D341Med (cell line): ENCODE results near the gene RLBP1.
"Not testable (repeated sequence)": the region's sequence is repeated elsewhere in the genome, so short reads cannot be mapped to it uniquely, and the experiment has no call there.

Source experiments
- DNase-seq: peaks from one replicate; pipeline ENCODE4 v3.0.0; 2012; ENCODE audit warnings: low spot score

Gene RLBP1

DNA sequence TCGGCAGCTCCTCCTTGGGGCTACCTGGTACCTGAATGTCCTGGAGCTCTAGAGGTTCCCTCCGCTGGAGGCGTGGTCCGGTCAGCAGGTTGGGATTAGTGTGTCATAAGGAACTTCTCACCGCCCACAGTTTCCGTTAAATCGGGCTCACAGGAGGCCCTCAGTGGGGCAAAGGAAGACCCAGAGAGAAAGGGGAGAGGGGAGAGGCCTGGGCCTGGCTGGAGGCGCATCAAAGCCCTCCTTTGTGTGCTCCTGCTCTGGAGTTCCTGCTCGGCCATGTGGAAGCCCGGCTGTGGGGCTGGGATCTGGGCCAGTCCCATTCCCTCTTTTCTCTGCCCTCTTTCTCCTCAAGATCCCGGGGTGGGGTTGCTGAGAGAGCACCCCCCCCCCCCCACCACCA, at the start of gene RLBP1:
Gene RLBP1 (minus strand): TSS at position 37 of the 400 bp plus-strand sequence. CDS start 2,604 bp downstream, outside the sequence.
- DNase-seq = peak; percentile 17

DNA sequence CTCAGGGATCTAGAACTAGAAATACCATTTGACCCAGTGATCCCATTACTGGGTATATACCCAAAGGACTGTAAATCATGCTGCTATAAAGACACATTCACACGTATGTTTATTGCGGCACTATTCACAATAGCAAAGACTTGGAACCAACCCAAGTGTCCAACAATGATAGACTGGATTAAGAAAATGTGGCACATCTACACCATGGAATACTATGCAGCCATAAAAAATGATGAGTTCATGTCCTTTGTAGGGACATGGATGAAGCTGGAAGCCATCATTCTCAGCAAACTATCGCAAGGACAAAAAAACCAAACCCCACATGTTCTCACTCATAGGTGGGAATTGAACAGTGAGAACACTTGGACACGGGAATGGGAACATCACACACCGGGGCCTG, 28.8 kb upstream of the RLBP1 start:
- not testable (repeated sequence) for DNase-seq

DNA sequence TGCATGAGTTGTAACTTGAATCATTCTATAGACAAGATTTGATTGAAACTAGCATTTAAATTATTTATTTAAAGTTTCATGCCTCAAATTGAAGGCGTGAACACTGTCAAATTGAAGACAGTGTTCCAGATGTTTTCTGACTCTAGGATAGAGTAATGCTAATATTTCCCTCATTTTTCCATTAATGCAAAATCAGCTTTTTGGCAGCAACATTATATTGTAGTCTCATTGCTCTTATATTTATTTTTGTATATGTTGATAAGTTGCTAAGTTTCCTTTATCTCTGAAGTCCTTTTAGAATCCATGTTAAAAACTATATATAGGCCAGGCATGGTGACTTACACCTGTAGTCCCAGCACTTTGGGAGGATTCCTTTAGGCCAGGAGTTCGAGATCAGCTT, 27.2 kb upstream of the RLBP1 start:
- no peak for DNase-seq

DNA sequence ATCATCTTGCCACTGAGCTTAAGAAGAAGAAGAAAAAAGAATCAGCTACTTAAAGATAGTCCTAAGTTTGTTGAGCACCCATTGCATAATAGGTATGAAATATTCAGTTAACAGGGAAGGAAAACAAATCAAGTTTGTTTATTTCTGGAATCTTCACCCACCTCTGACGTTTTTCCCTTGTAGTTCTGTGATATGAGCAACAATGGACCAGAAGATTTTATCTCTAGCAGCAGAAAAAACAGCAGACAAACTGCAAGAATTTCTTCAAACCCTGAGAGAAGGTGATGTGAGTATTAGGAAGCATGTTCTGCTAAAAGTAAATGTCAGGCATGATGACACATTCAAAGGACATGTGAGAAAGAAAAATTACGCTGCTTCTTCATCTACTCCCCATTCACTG, 26.1 kb upstream of the RLBP1 start:
- DNase-seq = no peak

DNA sequence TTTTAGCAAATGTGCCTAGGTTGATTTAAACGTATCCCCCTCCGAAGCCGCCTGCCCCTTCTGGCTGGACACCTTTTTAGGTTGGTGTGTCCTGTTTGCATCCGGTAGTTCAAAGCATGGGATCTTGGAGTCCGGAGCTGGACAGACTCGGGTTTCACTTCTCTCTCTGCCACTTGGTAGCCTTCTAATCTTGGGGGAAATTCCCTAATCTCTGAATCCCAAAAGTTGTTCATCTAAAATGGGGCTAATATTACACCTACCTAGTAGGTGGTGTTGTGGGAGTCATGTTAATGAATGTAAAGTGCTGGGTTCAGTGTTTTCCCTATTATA, 23.2 kb upstream of the RLBP1 start:
- DNase-seq = no peak

DNA sequence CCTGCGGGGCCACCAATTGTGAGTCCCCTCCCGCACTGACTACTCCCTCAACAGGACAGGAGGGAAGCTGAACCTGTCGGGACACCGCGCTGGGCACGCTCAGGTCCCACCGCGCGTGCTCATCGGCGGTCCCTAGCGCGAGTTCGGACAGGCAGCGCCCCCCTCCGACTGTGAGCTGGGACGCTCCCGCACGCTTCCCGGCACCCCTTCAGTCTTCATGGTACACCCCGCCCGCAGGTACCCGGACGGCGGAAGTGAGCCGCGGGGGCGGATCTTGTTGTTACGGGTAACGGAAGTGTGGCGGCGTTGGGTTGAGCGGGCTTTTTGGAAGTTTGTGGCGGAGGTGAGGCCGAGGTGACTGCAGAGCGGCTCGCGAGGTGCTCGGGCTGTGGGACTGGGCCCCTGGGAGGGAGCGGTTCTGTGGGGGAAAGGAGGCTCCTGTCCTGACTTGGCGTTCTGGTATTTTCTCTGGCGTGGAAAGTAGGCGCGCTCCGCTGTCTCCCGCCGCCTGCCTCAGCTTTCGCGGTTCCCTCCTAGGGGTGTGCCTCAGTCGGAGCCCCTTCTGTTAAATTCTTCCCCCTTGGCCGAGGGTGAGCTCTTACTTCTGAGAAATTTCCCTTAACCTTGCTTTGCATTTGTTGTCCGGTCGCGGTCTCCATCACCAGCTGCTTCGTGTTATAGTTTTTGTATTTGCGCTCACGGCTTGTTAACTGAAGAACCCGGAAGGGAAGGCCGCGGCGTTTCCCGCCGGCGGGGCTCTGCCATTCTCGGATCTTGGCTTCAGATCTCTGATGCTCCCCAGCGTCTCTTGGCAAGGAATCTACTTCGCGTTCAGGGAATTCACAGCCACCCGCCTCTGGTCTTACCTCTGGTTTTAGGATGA, 22.6 kb upstream of the RLBP1 start, which contains the start of gene FANCI:
Gene FANCI (plus strand): TSS at position 289 of the 883 bp plus-strand sequence. CDS start 3,669 bp downstream, outside the sequence.
- DNase-seq = peak; percentile 98

DNA sequence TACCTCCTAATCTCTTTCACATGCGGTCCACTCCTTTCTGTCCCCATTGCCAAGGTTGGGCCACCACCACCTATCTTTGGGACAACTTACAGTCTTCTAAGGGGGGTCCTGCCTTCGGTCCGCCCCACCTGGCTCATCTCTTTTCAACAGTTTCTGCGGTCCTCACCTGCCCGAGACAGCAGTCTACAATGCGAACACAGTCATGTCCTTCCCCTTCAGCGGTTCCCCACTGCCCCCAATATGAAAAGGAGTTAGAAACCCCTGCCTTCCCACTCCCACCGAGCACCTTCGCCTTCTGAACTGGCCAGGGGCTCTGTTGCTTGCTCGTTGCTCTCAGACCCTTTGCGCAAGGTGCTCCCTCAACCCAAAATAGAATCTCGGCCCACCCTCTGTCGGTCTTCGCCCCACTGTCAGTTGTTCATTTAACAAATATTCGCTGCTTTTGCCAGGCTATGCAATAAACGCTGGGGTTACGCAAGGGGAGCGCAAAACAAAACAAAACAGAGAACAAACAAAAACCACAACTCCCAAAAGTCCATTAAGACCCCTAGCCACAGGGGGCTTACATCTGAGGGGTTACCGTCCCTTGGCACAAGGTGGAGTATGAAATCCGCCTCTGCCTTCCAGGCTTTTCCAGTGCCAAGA, 21.8 kb upstream of the RLBP1 start:
- DNase-seq = no peak

DNA sequence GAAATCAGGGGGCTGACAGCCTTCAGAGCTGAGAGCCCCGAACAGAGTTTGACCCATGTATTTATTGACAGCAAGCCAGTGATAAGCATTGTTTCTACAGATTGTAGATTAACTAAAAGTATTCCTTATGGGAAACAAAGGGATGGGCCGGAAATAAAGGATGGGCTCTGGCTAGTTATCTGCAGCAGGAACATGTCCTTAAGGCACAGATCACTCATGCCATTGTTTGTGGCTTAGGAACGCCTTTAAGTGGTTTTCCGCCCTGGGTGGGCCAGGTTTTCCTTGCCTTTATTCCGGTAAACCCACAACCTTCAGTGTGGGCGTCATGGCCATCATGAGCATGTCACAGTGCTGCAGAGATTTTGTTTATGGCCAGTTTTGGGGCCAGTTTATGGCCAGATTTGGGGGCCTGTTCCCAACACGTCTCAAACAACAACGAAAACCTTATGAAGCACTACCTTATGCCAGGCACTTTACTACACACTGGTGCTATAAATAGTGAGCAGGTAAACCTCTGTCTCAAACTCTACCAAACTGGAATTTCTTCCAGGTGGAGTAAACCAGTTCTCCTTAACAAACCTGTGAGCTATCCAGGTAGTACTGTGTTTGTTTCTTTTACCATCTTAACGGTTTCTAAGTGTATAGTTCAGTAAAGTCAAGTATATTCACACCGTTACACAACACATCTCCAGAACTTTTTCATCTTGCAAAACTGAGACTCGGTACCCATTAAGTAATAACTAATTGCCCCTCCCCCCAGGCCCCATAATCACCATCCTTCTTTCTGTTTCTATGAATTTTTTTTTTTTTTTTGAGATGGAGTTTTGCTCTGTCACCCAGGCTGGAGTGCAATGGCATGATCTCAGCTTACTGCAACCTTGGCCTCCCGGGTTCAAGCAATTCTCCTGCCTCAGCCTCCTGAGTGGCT, 18.8 kb upstream of the RLBP1 start:
- DNase-seq = not testable (repeated sequence)

DNA sequence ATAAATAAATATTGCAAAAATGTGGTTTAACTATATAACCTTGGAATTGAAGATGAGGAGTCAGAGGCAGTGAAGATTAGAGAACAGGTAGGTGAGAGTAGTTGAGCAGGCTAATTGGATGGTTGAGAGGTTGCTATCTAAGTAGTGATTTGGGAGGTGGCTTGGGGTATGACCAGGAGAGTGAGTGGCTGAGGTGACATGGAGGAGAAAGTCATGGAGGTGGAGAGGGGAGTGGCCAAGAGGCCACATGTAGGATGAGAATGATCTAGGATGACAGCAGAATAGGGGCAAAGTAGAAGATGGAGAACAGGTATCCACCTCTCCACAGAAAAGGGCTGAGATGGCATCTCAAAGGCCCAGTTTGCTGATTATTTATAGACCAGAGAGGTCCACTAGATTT, 10.5 kb upstream of the RLBP1 start:
- no peak for DNase-seq

DNA sequence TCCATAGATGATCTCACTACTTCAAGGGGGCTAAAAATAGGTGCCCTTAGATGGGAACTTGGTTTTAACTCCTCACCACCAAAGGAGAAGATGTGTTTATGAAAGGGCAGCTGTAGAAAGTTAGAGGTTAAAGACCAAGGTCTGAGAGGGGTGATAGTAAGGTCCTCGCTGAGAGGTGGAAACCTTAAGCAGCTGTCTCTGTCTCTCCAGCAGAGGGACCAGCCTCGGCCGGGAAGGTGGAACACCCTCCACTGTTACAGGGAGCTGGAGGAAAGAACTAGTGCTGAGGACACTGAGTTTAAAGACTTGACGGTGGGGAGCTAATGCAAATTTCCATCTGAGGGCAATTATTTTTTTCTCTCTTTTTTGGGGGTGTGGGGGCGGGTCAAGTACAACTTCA, 8.9 kb upstream of the RLBP1 start:
- peak; percentile 11 for DNase-seq

DNA sequence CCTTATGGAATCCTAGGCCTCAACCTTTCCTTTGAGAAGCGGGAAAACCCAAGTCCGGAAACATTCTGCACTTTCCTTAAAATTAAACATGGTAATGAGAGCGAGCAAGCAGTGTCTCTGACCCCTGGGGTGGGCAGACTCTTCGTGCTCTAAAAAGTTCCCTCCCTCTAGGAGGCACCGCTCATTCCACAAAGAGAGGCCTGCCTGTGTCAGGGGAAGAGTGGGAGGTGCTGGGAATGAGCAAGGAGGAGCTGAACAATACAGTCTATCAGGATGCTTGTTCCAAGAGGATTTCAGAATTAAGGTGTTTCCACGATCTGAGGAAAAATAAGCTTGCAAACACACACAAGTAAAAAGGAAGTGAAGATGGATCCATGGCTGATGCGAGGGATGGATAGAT, 6.0 kb upstream of the RLBP1 start:
- DNase-seq = no peak

DNA sequence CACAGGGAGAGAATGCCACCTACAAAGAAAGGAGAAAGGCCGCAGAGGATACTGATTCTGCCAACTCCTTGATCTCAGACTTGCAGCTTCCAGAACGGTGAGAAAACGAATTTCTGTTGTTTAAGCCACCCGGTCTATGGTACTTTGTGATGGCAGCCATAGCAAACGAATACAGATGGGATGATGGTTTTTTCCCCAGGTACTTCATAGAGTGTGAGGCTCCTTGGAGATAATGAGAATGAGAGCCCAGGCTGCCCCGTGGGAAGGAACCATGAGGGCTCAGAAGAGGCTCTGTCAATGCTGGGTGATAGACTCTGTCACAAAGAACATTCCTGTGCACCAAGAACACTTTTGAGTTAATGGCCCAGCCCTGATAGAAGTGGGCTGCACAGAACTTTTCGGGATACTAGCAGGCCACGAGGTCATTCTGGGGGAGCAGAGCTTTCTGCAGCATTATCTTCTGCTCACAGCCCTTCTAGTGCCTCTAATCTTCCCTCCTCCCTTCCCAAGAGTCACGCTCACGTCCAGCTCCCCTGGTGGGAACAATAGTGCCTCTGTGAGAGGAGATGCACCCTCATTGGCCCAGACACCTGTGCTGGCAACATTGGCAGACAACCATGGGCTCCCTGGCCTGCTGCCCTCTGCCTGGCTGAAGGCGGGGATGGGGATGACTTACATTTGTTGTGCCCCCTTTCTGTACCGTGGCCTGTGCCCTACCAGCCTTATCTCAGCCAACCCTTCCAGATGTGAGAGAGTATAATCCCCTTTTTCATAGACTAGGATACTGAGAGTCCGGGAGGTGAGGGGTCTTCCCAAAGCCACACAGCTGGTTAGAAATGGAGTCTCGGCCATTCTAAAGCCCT, 5.2 kb upstream of the RLBP1 start:
- peak; percentile 11 for DNase-seq

DNA sequence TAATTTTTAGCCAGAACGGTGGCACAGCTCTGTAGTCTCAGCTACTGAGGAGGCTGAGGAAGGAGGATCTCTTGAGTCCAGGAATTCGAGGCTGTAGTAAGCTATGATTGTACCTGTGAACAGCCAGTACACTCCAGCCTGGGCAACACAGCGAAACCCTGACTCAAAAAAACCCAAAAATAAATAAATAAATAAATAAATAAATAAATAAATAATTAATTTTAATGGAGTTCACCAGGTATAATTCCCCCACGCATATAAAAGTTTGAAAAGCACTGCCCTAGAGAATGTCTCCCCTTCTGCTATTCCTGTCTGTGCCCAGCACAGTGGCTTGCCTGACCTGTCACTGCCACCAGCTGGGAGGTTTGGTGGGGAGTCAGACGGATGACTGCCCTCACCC, 4.2 kb upstream of the RLBP1 start:
- peak; percentile 24 for DNase-seq

DNA sequence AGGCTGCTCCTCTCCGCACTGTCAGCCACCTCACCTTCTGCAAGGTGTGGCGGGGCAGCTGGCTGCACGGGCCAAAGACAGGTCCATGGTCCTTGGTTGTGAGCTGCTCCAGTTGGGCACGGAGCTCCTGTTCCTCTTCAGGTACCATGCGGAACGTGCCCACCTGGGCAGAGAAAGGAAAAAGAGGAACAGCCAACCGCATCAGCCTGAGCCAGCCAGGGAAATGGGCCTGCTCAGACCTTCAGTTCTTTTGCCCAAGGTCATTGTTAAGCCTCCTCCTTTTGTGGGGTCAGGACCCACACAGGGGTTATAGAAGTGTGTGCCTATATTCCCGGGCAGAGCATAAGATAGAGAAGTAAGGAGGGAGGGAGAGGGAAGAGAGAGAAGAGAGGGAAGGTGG, 2.8 kb downstream of the RLBP1 start:
- DNase-seq = peak; percentile 10

DNA sequence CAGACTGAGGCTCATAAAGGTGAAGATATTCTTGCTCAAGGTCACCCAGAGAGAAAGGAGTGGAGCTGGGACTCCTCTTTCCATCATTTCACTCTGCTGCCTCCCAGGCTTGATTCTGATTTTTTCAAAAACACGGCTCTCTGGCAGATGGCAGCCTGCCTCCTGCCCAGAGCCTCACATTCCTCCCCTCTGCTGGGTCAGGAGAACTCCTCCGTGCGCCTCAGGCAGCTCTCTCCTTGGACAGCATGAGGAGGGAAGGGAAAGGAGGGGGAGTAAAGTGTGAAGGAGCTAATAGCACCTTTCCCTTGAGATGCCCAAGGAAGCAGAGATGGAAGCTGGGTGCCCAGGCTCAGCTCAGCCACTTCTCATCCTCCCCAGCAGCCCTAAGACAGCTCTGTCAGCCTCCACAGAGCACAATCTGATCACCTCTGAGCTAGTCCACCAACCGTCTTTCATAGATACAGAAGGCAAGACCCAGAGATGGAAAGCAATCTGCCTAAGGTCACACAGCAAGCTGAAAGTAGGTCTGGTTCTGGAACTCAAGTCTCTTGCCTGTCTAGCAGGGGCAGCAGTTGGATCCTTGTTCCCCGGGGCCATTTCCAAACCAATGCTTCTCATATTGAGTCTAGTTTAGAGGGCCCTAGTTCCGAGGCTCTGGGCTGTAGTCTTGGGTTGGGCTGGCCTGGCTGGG, 3.5 kb downstream of the RLBP1 start:
- DNase-seq = no peak

DNA sequence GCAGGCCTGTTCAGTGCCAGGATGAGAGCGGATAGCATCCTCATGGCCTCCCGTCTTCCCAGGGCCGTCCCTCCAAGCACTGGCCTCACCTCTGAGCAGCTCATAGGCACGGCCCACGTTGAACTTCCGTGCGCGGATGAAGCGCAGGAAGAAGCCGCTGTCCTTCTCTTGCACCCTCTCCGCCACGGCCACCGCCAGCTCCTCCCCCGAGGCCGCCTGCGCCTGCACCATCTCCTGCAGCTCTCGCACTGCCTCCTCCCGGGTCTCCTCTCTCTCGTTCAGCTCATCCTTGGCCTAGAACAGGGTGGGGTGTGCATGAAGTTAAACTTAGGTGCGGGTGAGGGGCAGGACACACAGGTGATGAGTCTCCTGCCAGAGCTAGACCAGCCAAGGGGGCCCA, 4.3 kb downstream of the RLBP1 start:
- DNase-seq = peak; percentile 10

DNA sequence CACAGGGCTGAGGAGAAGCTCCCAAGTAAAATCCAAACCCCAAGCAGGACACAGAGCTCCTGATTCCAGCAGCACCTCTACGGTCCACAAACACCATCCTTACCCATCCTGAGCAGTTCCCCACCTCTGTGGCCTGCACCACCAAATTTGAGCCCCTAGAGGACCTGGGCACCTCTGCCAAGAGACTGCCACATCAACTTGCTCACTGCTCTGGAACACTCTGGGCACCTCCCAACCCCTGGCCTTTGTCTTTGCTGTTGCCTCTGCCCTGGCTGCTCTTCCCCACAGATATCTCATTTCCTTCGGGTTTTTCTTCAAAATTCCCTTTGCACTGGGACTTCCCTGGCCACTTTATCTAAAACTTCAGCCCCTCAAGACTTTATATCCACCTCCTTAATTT, 5.8 kb downstream of the RLBP1 start:
- no peak for DNase-seq

DNA sequence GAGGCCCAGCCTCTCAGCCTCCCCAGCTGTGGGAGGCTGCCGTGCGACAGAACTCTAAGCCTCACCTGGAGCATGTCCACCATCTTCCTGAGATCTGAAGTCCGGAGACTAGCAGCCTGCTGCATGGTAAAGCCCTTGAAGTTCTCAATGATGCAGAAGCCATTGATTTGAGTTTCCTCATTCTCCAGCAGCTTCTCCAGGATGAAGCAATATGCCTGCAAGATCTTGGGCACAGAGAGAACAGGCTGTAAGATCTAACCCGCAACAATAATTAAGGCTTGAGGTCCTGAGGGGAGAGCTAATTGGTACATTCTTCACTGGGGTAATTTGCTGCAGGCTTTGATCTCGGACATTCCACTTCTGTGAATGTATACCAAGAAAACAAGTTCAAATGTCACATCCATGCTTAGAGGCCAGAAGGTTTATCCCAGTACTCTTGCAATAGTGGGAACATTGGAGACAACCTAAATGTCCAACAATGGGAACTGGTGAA, 9.7 kb downstream of the RLBP1 start:
- no peak for DNase-seq

DNA sequence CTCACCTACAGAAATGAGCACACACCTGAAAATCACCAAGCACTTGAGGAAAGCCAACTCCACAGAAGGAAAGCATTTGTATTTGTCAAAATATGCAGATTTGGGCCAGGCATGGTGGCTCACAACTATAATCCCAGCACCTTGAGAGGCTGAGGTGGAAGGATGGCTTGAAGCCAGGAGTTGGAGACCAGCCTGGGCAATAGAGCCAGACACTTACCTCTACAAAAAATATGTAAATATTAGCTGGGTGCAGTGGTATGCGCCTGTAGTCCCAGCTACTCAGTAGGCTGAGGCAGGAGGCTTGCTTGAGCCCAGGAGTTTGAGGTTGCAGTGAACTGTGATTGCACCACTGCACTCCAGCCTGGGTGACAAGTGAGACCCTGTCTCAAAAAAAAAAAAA, 12.3 kb downstream of the RLBP1 start:
- DNase-seq = no peak

DNA sequence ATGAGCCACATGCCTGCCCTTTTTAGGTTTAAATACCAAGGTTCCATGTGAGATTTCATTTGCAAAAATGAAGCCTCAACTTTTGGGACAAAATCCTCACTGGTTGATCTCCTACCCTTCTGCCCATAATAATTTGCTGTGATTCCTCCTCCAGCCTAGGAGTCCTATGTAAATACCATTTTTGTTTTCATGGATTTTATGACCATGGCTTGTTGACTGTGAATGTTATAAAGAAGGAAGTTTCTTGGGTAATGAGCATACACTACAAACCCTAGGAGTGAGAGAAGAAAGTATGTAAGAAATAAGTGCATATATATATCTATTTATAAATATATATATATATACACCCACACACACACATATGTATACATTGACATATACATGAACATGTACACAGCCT, 13.1 kb downstream of the RLBP1 start:
- no peak for DNase-seq

DNA sequence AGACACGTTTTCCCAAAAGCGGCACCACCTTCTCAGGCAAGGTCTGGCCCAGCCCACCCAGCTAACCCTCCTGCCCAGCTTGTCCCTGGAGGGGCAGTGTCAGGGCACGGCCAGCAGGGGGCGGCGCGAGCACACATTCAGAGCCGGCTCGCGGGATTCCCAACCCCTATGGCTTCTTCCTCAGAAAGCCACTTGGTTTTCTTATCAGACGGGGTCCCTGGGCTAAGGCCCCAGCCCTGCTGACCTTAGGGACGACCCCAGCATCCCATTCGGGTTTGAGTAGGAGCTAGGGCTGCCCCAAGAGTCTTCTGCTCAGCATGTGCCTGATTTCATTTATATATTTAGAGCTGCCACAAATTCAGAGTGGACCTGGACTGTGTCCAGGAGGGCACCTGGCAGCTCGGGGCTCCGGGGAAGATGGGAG, 14.5 kb downstream of the RLBP1 start:
- peak; percentile 94 for DNase-seq
